HG02852 (cell line): Measurements from ENCODE around the gene CCDC57.
"Not testable (repeated sequence)": the region's sequence is repeated elsewhere in the genome, so short reads cannot be mapped to it uniquely, and the experiment has no call there.

Source experiments
- ATAC-seq: cut with Tn5 transposase; IDR thresholded peaks from one replicate; pipeline ENCODE4 v1.9.1; 2021; ENCODE audit warnings: mild to moderate bottlenecking, moderate library complexity; ENCODE audit not compliant: unreplicated experiment

Gene CCDC57

DNA sequence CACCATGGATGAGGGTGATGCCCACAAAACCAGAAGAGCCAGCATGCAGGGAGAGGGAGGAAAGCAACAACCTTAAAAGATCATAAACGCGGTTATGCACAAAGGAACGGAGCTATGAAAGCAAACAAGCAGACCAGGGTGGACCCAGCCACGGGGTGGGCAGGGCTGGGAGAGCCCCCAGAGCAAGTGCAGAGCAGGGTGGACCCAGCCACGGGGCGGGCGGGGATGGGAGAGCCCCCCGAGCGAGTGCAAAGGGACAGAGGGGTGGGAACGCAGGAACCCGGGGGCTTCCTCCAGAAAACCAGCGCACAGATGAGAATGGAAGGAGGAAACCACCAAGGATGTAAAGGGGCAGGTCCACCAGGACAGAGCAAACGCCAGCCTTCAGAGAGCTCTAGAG lies 33.2 kb downstream of the CCDC57 start:
- no peak for ATAC-seq

- no peak for ATAC-seq
These were observed 34.0 kb downstream of the CCDC57 start for GRCh38 chr17:82178499-82179261.

DNA sequence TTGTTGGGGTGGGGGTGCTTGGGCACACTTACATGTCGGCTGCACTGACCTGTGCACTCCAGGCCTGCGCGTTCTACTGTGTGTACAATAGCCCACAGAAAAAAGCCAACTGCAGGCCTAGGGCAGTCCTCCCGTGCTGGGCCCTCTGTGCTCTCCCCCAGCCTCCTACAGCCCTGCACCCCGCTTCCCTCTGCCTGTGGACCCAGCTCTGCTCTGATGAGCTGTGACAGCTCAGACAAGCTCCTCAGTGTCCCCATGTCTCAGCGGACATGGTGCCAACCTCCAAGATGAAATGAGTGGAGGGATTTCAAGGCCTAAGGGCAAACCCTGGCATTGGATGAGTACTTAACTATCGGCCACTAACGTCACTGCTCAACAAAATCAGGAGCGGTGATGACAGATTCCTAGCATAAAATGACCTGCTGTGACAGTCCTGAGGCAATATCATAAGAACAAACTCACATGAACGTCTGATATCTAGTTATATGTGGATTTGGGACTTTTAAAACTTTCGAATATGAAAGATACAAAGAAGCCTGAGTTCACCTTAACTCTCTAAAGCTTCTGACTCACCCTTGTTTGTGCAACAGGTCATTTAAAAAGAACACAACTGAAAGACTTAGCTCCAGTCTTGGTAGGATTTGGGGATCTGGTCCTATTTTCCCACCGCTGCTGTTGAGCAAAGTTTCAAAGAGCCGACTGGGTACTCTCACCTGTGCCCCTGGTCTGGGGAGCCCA lies 34.7 kb downstream of the CCDC57 start:
- ATAC-seq: no peak

- ATAC-seq: no peak
These were observed 35.4 kb downstream of the CCDC57 start for GRCh38 chr17:82177276-82177675.

GRCh38 chr17:82175951-82176350 lies 36.7 kb downstream of the CCDC57 start:
- ATAC-seq: no peak

GRCh38 chr17:82175201-82175600 lies 37.4 kb downstream of the CCDC57 start:
- ATAC-seq: no peak

- ATAC-seq: not testable (repeated sequence)
These were observed 38.4 kb downstream of the CCDC57 start for GRCh38 chr17:82174042-82174857.

GRCh38 chr17:82173351-82174041 lies 39.1 kb downstream of the CCDC57 start:
- ATAC-seq: no peak

GRCh38 chr17:82172486-82173160 lies 40.0 kb downstream of the CCDC57 start:
- ATAC-seq: no peak

- no peak for ATAC-seq
These were observed 40.8 kb downstream of the CCDC57 start for GRCh38 chr17:82171750-82172375.

DNA sequence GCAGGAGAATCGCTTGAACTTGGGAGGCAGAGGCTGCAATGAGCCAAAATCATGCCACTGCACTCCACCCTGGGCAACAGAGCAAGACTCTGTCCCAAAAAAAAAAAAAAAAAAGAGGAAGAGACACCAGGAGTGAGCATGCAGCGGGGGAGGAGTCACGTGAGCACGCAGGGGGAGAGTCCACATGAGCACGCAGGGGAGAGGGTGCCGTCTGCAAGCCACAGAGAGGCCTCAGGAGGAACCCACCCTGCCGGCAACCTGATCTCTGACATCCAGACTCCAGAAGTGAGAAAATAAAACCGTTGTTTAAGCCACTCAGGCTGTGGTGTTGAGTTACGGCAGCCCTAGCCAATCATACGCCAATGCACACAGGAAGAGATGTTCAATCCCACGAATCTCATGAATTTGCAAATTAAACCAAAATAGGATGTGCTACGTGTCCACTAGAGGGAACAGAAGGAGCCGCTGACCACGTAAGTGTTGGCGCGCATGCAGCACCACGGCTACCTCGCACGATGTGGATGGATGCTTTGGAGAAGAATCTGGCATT lies 42.2 kb downstream of the CCDC57 start:
- no peak for ATAC-seq

DNA sequence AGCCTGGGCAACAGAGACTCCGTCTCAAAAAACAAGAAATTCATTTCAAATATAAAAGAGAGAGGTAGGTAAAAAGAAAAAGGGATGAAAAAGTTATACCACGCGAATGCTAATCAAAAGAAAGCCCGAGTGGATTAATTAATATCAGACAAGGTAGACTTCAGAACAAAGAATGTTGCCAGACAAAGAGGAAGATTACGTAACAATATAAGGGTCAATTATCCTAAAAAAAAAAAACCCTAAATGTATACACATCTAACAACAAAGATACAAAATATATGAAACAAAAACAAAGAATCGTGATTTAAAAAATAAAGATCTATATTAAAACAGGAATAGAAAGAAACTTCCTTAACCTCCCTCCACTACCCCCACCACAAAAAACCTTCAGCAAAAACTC lies 44.1 kb downstream of the CCDC57 start:
- ATAC-seq: no peak

GRCh38 chr17:82167028-82167427 lies 45.6 kb downstream of the CCDC57 start:
- no peak for ATAC-seq

DNA sequence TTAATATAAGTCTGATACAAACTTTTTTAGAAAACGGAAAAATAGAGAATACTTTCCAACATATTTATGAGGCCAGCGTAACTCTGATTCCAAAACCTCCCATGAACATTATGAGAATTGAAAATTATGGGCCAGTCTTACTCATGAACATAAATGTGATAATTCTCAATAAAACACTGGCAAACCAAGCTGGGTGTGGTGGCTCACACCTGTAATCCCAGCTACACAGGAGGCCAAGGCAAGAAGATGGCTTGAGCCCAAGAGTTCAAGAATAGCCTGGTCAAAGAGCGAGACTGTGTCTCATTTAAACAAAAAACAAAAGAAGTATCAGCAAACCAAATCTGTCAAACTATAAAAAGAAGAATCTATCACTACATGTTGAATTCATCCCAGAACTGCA lies 47.8 kb downstream of the CCDC57 start:
- no peak for ATAC-seq

DNA sequence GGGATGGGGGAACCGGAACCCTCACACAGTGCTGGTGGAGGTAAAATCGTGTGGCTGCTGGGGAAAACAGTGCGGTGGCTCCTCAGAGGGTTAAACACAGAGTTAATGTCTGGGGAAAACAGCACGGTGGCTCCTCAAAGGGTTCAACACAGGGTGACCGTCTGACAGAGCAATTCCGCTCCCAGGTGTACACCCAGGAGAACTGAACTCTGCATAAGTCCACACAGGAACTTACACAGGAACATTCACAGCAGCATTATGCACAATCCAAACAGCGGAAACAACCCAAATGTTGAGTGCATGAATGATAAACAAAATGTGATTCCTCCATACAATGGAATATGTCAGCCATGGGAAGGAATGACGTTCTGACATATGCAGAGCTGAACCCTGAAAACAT lies 51.4 kb downstream of the CCDC57 start:
- no peak for ATAC-seq

DNA sequence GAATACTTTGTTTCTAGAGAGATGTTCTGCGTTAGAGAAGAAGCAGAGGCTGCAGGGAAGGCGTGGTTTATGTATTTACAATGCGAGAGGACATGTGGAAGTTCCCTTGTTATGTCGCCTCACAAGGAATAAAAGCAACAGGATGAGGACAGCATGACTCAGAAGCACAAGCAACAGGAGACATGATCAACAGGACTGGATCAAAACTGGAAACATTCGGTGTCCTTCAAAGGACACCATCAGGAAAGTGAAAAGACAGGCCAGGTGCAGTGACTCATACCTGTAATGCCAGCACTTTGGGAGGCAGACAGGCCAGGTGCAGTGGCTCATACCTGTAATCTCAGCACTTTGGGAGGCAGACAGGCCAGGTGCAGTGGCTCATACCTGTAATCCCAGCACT lies 52.6 kb downstream of the CCDC57 start:
- no peak for ATAC-seq

- no peak for ATAC-seq
These were observed 53.8 kb downstream of the CCDC57 start for GRCh38 chr17:82158825-82159224.

DNA sequence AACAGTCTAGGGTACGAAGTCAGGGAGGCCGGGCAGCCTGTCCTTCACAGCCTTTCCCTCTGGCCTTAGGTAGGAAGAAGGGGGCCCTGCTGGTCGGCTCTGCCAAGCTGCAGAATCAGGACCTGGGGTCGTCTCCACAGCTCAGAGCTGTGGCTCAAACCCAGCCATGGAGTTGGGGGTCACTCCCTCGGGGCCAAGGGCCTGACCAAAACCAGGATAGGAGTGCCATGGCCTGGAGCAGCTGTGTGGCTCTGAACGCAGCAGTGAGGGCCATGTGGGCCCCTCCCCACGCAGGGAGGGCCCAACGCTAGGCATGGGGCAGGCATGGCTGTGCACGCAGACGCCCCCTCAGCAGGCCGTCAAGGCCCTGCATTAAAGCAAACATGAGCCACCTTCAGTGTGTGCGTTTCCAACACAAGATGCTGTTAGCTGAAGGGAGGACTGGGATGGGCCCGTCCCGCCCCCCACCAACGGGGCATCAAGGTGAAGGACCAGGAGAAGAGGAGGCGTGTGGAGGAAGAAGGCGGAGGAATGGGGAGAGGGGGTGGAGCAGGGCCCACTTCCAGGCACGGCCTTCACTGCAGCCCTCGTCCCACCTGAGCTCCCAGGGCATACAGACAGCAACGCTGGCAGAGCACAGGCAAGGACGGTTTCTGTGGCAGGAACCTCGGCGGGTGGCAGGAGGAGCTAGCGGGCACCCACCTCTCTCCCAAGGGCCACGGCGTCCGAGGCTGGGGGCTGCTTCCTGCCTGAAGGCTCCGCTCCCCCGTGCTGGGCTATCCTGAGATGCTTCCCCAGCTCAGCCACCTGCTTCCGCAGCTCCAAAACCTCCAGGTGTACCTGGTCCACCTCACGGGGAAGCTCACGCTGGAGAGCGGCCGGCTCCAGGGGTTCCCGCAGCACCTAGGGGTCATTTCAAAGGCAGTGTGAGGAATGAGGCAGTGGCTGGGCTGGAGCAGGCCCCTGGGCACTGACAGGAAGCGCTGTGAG lies 55.3 kb downstream of the CCDC57 start:
- no peak for ATAC-seq
